ENCODE results near the gene LHFPL4. TPM values are rescaled to one million over a fixed set of nuclear protein-coding genes. Genes with fewer than 3 reads are reported as not detected.
"Not testable (repeated sequence)": the region's sequence is repeated elsewhere in the genome, so short reads cannot be mapped to it uniquely, and the experiment has no call there.

LHFPL4 gene
- polyA plus RNA-seq (ENCODE audit: insufficient read length in 4 of 4) = under 1 TPM in 3 of 4 donors, not detected in 1; 0.03 to 0.13 (median 0.03) TPM

DNA sequence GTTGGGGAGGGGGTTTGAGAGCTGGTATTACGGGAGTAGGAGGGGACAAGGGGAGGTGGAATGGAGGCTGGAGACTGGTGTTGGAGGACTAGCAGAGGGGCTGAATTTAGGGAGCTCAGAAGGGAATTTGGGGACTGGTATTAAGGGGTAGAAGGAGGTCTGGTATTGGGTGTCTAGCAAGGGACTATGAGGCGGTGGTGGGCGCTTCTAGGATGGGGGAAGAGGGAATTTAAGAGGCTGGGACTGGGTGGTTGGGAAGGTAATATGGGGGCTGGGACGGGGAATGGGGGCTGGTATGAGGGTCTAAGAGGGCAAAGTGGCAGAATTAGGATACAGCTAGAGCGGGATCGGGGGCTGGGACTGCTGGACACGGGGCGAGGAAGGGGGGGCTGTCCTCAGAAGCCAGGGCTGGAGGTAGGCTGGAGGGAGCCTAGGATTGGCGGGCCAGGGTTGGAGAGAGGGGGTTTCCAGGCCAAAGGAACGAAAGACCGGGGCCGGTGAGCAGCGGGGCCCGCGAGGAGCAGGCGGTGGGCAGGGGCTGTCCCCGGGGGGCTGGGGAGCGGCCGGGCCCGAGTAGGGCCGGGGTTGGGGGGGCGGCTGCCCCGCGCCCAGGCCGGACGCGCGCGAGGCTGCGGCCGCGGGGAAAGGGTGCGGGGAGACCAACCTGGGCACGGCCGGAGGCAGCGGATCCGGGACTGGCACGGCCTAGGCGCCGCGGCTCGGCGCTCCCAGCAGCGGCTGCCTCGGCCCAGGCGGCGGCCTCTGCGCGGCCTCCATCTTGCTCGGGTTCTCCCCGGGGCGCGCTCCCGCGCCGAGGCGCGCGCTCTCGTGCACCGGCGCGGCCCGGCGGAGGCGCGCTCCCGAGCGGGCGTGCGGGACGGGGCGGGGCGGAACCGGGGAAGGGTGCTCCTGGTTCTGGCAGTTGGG, at the start of gene LHFPL4:
Gene LHFPL4, minus strand, starts transcription at position 802 of the 927 bp plus-strand sequence. CDS start 1,143 bp downstream, outside the sequence.
- no peak for DNase-seq (ENCODE audit: low read depth in 4 of 4, low spot score in 2 of 4)

DNA sequence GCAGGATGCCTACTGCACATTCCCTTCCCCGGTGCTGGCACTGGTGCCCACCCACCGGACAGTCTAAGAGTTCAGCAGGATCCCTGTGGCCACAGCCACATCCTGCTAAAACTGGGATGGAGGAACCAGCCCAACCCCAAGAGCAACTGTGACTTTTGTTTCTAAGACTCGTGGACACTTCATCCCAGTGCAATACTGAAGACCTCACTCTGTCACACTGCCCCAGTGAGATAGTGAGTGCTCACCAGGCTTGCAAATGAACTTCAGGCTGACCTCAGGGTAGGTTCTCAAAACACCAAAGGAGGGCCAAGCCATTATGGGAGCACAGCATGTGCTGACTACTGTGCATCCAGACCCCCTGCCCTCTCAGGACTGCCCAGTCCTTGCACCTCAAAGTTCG, 49.0 kb upstream of the LHFPL4 start:
- DNase-seq (ENCODE audit: low read depth in 4 of 4, low spot score in 2 of 4) = no peak

DNA sequence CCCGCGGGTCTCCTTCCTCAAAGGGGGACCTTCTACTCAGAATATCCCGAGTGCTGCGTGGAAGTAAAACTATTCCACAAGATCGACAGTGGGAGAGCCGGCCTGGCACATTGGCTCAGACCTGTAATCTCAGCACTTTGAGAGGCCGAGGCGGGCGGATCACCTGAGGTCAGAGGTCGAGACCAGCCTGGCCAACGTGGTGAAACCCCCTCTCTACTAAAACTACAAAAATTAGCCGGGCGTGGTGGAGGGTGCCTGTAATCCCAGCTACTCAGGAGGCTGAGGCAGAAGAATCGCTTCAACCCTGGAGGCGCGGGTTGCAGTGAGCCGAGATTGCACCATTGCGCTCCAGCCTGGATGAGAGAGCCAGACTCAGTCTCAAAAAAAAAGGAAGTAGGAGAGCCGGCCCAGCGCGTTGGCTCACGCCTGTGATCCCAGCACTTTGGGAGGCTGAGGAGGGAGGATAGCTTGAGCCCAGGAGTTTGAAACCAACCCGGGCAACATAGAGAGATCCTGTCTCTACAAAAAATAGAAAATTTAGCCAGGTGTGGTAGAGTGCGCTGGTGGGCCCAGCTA, 47.5 kb upstream of the LHFPL4 start:
- not testable (repeated sequence) for DNase-seq (ENCODE audit: low read depth in 4 of 4, low spot score in 2 of 4)

DNA sequence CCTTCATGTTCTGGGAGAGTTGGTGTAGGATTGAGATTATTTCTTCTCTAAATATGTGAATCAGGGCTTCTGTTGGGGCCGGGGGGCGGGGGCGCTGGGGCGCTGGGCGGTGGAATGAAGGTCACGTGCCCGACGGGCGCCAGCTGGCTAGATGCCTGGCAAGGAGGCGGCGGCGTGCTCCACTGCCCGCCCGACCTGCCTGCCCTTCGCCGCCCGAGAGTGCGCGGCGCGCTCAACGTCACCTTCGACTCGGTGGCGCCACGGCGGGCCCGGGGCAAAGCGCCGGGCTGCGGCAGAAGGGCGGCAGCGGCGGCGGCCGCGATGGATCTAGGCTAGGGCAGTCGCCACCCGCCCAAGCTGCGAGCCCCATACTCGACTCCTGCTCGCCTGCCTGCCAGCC, 47.0 kb upstream of the LHFPL4 start:
- no peak for DNase-seq (ENCODE audit: low read depth in 4 of 4, low spot score in 2 of 4)

DNA sequence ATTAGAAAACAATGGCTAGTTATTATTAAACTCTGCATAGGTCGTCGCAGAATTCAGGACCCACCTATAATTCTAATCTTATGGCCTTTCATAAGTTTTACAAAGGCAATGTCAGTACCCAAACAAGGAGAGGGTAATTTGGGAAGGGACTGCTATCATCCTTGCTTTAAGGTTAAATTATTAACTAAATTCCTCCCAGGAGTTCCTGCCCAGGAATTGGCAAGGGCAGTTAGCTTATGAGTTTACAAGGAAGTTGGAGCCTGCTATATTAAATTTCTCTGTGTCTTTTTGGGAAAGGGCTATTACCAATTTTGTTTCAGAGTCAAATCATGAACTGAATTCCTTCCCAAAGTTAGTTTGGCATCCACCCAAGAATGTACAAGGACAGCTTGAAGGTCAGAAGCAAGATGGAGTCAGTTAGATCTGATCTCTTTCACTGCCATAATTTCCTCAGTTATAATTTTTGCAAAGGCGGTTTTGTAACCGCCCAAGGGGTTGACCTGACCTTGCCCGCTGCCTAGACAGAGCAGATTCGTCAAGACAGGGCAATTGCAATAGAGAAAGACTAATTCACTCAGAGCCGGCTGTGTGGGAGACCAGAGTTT, 45.3 kb upstream of the LHFPL4 start:
- no peak for DNase-seq (ENCODE audit: low read depth in 4 of 4, low spot score in 2 of 4)

DNA sequence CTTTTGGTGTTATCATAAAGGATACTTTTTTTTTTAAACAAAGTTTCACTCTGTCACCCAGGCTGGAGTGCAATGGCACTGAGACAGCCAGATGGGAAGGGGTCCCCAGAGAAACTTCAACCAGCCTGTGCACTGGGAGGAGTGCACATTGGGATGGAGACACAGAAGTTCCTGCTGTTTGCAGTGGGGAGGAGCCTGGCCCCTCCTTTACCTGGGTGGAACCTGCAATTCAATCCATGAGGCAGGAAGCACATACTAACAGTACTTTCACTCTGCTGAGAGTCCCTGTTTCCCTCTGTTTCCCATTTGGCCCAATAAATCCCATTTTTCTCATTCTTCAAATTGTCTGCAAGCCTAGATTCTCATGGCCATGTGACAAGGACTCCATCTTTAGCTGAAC, 42.3 kb upstream of the LHFPL4 start:
- no peak for DNase-seq (ENCODE audit: low read depth in 4 of 4, low spot score in 2 of 4)

DNA sequence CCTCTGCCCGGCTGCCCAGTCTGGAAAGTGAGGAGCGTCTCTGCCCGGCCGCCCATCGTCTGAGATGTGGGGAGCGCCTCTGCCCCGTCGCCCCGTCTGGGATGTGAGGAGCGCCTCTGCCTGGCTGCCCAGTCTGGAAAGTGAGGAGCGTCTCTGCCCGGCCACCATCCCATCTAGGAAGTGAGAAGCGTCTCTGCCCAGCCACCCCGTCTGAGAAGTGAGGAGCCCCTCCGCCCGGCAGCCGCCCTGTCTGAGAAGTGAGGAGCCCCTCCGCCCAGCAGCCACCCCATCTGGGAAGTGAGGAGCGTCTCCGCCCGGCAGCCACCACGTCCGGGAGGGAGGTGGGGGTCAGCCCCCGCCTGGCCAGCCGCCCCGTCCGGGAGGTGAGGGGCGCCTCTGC, 38.2 kb upstream of the LHFPL4 start:
- not testable (repeated sequence) for DNase-seq (ENCODE audit: low read depth in 4 of 4, low spot score in 2 of 4)

DNA sequence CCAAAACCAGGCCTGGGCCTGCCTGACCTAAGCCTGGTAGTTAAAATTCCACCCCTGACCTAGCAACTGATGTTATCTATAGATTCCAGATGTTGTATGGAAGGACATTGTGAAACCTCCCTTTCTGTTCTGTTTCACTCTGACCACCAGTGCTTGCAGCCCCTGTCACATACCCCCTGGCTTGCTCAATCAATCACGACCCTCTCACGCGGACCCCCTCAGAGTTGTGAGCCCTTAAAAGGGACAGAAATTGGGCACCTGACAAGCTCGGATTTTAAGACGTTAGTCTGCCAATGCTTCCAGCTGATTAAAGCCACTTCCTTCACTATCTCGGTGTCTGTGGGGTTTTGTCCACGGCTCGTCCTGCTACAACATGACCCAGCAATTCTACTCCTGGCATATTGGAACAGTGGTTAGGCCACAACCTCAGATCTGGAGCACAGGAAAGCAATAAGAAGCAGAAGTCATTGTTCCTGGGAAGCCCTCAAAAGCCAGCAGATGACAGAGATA, 36.7 kb upstream of the LHFPL4 start:
- DNase-seq (ENCODE audit: low read depth in 4 of 4, low spot score in 2 of 4) = no peak

DNA sequence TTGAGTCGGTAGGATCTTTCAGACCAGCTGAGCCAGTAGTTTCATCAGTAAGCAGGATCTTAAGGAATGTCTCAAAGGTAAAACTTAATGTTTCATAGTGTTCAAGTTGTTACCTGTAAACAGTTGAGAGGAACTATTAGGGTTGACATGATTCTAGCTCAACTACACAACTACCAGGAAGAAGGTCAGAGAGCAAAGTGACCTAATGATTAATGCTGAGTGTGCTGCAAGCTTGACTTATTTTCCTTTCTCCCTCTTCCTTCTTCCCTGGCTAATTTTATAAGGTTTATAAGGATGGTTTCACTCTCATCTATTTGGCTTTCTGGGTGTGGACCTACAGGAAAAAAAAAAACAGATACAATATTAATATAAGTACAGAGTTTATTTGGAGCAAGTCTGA, 30.2 kb upstream of the LHFPL4 start:
- no peak for DNase-seq (ENCODE audit: low read depth in 4 of 4, low spot score in 2 of 4)

DNA sequence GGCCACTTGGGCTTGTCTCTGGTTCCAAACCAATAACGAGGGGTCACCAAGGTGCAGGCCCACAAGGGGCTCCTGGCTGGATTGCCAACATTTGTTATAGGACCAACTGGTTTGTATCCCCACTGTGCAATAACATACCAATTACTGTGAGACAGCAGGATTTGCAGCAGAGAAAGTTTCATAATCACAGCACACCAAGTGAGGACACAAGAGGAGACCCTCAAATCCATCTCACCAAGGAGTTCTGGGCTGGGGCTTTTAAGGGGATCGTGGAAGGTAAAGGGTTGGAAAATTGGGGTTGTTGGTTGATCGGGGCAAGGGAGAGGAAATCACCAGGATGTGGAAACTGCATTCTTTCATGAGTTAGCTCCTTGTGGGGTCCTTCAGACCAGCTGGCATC, 29.7 kb upstream of the LHFPL4 start:
- DNase-seq (ENCODE audit: low read depth in 4 of 4, low spot score in 2 of 4) = no peak

DNA sequence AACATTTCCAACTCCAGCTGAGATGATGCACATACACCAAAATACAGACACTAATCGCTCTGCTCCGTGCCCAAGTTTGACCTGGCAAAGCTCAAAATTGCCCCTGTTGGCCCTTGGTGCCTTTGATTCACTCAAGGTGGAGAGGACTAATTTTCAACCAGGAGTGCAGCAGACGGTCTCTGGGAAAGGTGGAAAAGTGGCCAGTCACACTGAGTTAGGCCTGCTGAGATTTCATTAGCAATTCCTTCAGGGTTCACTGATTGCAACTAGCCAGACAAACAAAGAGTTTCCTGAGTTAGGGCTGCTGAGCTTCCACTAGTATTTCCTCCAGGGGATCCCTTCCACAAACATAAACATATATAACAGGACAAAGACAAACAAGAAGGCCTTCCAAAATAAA, 28.7 kb upstream of the LHFPL4 start:
- DNase-seq (ENCODE audit: low read depth in 4 of 4, low spot score in 2 of 4) = no peak

DNA sequence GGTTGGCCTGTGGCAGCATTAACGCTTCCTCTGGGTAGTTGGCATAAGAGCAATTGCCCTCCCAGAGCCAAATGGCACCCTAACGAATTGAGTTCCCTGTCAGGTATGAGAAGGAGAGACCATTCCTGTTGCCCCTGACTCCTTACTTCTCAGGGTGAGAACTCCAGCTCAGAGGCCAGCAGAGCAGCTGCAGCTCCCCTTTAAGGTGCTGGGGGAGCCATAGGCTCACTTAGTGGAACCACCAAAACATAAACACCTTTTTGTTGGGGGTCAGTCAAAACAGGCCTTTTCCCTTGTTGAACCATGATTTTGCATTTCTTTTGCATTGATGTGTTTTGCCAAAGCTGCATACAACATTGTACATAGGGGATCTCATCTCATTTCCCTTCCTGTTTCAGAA, 28.1 kb upstream of the LHFPL4 start:
- DNase-seq (ENCODE audit: low read depth in 4 of 4, low spot score in 2 of 4) = no peak

DNA sequence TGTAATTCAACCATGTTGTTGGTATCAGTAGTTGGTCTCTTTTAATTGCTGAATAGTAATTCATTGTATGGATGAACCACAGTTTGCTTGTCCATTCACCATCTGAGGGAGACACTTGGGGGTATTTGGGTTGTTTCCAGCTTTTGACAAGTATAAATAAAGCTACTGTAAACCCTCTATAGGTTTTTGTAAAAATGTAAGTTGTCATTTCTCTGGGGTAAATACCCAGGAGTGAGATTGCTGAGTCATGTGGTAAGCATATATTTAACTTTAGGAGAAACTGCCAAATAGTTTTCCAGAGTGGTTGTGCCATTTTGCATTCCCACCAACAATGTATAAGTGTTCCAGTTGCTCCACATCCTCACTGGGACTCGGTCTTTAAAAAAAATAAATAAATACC, 15.4 kb upstream of the LHFPL4 start:
- no peak for DNase-seq (ENCODE audit: low read depth in 4 of 4, low spot score in 2 of 4)

DNA sequence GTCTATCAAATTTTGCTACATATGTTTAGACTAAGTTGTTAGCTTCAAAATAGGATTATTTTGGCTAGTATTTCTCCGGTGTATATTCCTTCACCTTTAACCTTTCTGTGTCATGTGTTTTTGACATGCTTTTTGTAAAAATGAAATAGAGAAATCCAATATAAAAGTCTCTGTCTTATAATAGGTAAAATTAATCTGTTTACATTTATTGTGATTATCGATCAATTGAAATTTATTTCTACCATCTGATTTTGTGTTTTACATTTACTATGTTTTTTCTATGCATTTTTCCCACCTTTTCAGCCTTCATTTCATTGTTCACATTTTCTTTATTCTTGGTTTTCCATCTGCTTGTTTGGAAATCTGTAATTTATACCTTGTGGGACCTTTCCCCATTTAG, 11.7 kb upstream of the LHFPL4 start:
- no peak for DNase-seq (ENCODE audit: low read depth in 4 of 4, low spot score in 2 of 4)

DNA sequence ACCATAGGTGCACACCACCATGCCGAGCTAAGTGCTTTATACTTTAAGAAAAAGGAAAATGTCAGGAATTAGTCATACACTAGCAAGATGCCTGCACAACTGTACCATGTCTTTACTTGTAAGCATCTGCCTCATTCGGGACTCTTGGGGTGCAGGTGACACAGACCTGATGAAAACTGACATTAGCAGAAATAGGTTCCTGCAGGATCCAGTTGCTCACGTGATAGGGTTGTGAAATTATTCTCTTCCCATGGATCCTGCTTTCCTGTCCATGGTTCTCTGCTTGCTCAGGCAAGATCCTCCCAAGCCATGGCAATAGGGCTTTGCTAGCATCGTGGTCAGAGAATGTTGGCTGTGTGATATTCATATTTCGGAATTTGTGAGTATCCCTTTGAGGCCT, 10.2 kb upstream of the LHFPL4 start:
- DNase-seq (ENCODE audit: low read depth in 4 of 4, low spot score in 2 of 4) = no peak

DNA sequence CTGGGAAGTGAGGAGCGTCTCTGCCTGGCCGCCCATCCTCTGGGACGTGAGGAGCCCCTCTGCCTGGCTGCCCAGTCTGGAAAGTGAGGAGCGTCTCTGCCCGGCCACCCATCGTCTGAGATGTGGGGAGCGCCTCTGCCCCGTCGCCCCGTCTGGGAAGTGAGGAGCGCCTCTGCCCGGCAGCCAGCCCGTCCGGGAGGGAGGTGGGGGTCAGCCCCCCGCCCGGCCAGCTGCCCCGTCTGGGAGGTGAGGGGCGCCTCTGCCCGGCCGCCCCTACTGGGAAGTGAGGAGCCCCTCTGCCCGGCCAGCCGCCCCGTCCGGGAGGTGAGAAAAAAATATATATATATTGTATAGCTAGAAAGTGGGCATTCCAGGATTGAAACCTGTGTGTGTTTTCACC, 6.4 kb upstream of the LHFPL4 start:
- not testable (repeated sequence) for DNase-seq (ENCODE audit: low read depth in 4 of 4, low spot score in 2 of 4)

DNA sequence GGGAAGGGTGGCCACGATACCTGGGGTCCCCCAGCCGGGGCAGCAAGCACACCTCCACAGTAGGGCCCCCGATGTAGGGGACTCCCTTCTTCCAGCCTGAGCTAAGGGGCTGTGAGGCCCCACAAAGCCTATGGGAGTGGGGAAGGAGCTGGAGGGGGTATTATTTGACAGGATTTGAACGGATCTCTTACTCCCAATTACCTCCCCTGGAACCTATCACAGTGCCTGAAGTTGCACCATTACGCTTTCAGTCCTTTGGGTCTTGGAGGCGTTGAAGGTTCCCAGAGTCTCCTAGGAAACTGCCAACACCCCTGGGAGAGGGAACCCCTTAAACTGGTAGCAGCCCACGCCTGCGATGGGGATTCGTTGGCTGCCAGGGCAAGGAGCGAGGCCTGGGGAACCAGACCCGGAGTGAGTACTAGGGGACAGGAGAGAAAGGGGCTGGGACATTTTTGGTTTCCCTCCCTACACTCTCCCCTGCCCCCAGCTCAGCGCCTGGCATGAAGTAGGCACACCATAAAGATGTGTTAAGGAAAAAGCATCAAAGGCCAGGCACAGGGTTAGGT, 409 bp upstream of the LHFPL4 start:
- DNase-seq (ENCODE audit: low read depth in 4 of 4, low spot score in 2 of 4) = no peak

DNA sequence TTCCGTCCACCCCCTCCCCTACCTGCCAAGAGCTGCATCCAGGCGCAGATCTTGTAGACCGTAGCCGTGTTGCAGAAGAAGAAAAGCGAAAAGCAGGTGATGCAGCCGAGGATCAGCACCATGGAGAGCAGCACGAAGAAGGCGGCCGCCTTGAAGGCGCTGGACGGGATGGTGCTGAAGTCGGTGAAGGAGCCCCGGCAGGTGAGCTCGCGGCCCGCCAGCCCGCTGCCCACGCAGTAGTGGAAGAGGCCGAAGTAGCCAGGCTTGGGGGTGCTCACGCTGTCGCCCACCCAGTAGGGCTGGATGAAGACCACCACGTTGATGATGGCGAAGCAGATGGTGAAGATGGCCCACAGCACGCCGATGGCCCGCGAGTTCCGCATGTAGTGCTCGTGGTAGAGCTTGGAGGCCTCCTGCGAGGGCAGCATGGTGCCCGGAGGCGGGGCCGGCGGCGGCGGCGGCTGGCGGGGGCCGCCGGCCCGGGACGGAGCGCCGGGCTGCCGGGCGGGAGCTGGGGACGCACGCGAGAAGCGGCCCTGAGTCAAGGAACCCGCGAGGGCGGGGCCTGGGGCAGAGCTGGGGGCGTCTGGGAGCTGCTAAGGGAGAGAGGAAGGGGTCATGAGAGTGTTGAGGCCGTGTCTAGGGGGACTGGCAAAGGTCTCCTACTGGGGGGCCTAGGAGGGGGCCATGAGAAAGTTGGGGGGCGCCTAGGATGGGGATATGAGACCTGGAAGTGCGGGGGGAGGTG, 1.2 kb downstream of the LHFPL4 start:
- peak; percentile 9 to 62 (median 50) for DNase-seq (ENCODE audit: low read depth in 4 of 4, low spot score in 2 of 4)

DNA sequence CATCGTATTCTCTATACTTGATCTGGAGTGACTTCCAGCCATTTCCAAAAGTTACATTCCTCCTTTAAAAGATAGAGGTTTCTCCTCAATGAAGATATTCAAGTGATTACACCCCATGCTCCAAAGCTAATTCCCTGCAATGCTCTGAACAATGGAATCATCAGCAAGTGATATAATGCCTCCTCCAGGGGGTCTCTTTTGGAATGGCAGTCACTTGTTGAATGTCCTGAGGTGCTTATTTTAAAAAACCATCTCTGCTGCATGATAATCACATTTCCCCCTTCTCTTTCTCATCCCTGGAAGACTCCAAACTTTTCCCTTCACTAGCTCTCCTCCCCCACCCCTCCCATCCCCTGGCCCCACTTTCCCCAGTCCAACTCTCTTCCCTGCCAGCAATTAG, 2.6 kb downstream of the LHFPL4 start:
- DNase-seq (ENCODE audit: low read depth in 4 of 4, low spot score in 2 of 4) = no peak

DNA sequence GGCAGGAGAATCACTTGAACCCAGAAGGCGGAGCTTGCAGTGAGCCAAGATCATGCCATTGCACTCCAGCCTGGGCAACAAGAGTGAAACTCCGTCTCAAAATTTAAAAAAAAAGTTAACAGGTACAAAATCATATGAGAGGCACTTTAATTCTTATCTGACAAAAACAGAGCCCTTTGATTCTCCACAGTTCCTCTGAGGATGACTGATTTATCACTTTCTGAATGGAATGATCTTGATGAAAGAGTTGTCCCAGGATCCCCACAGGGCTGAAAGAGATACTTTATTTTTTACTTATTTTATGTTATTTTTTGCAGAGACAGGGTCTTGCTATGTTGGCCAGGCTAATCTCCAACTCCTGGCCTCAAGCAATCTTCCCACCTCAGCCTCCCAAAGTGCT, 4.0 kb downstream of the LHFPL4 start:
- no peak for DNase-seq (ENCODE audit: low read depth in 4 of 4, low spot score in 2 of 4)

Measured in left renal cortex interstitium (tissue), 4 donors.